ENCODE data around the gene FOSL2. TPM values are rescaled to one million over a fixed set of nuclear protein-coding genes. Genes with fewer than 3 reads are reported as not detected.

The FOSL2 gene
- total and polyA plus RNA-seq, 3 donors from 2014 or later, result 14.1 to 39.7 (median 24.3) TPM

- no peak overlapping the region for H3K27ac ChIP-seq
- intact Hi-C loops (cut with DNase I; ENCODE audit: low total_unique reads), result no loop called here
- no peaks in the 10 kb centered on the region for H3K27me3 ChIP-seq
- 91 to 93% methylated on average over 3 to 4 of the region's 4 CpGs for WGBS, 2 donors
- H3K4me1 ChIP-seq, result no peaks in the 10 kb centered on the region
- H3K9me3 ChIP-seq, result no peaks in the 10 kb centered on the region
- H3K36me3 ChIP-seq (ENCODE audit: low read depth, missing control alignments), result no peaks in the 10 kb centered on the region
- no peak overlapping the region for H3K4me3 ChIP-seq
- TF ChIP-seq CTCF (IDR thresholded peaks at IDR 0.05), result no peak
- no peak for TF ChIP-seq POLR2A (IDR thresholded peaks at IDR 0.05)
- no peak for DNase-seq
Measured at GRCh38 chr2:28431741-28432140, 39.1 kb downstream of the FOSL2 start.

GRCh38 chr2:28432362-28432761 is 39.7 kb downstream of the FOSL2 start:
- Histone ChIP-seq H3K9me3 (no peaks in the 10 kb centered on the region), H3K27ac (no peak overlapping the region), H3K4me1 (no peaks in the 10 kb centered on the region), H3K4me3 (no peak overlapping the region), H3K36me3 (ENCODE audit: low read depth, missing control alignments) (no peaks in the 10 kb centered on the region), H3K27me3 (no peaks in the 10 kb centered on the region)
- 91 to 92% methylated on average over 8 of the region's 8 CpGs for WGBS, 2 donors
- intact Hi-C loops (cut with DNase I; ENCODE audit: low total_unique reads), result no loop called here
- TF ChIP-seq POLR2A (IDR thresholded peaks at IDR 0.05), result no peak
- TF ChIP-seq CTCF (IDR thresholded peaks at IDR 0.05), result no peak
- no peak for DNase-seq

GRCh38 chr2:28433215-28433614 is 40.6 kb downstream of the FOSL2 start:
- DNase-seq, result no peak
- Histone ChIP-seq H3K4me3 (no peak overlapping the region), H3K36me3 (ENCODE audit: low read depth, missing control alignments) (no peaks in the 10 kb centered on the region), H3K27me3 (no peaks in the 10 kb centered on the region), H3K9me3 (no peaks in the 10 kb centered on the region), H3K4me1 (no peaks in the 10 kb centered on the region), H3K27ac (no peak overlapping the region)
- intact Hi-C loops (cut with DNase I; ENCODE audit: low total_unique reads), result no loop called here
- 96 to 100% methylated on average over 2 of the region's 2 CpGs for WGBS, 2 donors
- TF ChIP-seq POLR2A (IDR thresholded peaks at IDR 0.05) (no peak), CTCF (IDR thresholded peaks at IDR 0.05) (no peak)

GRCh38 chr2:28433935-28434599 is 41.4 kb downstream of the FOSL2 start:
- Histone ChIP-seq H3K27me3 (no peaks in the 10 kb centered on the region), H3K4me3 (no peak overlapping the region), H3K27ac (no peak overlapping the region), H3K4me1 (no peaks in the 10 kb centered on the region), H3K36me3 (ENCODE audit: low read depth, missing control alignments) (no peaks in the 10 kb centered on the region), H3K9me3 (no peaks in the 10 kb centered on the region)
- intact Hi-C loops (cut with DNase I; ENCODE audit: low total_unique reads), result no loop called here
- no peak for DNase-seq
- no peak for TF ChIP-seq CTCF (IDR thresholded peaks at IDR 0.05)
- no peak for TF ChIP-seq POLR2A (IDR thresholded peaks at IDR 0.05)
- WGBS, 2 donors, result 93% methylated on average over 8 of the region's 8 CpGs

GRCh38 chr2:28434600-28434989 is 41.9 kb downstream of the FOSL2 start:
- intact Hi-C loops (cut with DNase I; ENCODE audit: low total_unique reads), result no loop called here
- Histone ChIP-seq H3K27me3 (no peaks in the 10 kb centered on the region), H3K27ac (no peak overlapping the region), H3K4me1 (no peaks in the 10 kb centered on the region), H3K36me3 (ENCODE audit: low read depth, missing control alignments) (no peaks in the 10 kb centered on the region), H3K9me3 (no peaks in the 10 kb centered on the region), H3K4me3 (no peak overlapping the region)
- 73 to 78% methylated on average over 3 to 5 of the region's 5 CpGs for WGBS, 2 donors
- DNase-seq, result no peak
- TF ChIP-seq CTCF (IDR thresholded peaks at IDR 0.05) (no peak), POLR2A (IDR thresholded peaks at IDR 0.05) (no peak)
